GM19238 (cell line): ENCODE measurements around the gene GOSR1.
"Not testable (repeated sequence)": the region's sequence is repeated elsewhere in the genome, so short reads cannot be mapped to it uniquely, and the experiment has no call there.

Experiments used
- DNase-seq: peaks from one replicate; pipeline ENCODE4 v3.0.0; 2011; ENCODE audit warnings: low spot score; ENCODE audit not compliant: insufficient read length

Gene GOSR1

GRCh38 chr17:30561766-30562165 lies 84.6 kb downstream of the GOSR1 start:
- not testable (repeated sequence) for DNase-seq

GRCh38 chr17:30563131-30563904 lies 86.1 kb downstream of the GOSR1 start:
- not testable (repeated sequence) for DNase-seq

- not testable (repeated sequence) for DNase-seq
Measured at GRCh38 chr17:30563905-30564390, 86.7 kb downstream of the GOSR1 start.

GRCh38 chr17:30564422-30565072 lies 87.3 kb downstream of the GOSR1 start:
- DNase-seq: not testable (repeated sequence)

GRCh38 chr17:30565073-30565935 lies 88.1 kb downstream of the GOSR1 start:
- no peak for DNase-seq

GRCh38 chr17:30566104-30566503 lies 88.9 kb downstream of the GOSR1 start:
- DNase-seq: not testable (repeated sequence)

GRCh38 chr17:30566516-30567225 lies 89.5 kb downstream of the GOSR1 start:
- DNase-seq: not testable (repeated sequence)

- DNase-seq: no peak
Measured at GRCh38 chr17:30567231-30568116, 90.3 kb downstream of the GOSR1 start.

- no peak for DNase-seq
Measured at GRCh38 chr17:30568117-30568430, 90.9 kb downstream of the GOSR1 start.

GRCh38 chr17:30569531-30570175 lies 92.4 kb downstream of the GOSR1 start:
- DNase-seq: not testable (repeated sequence)

GRCh38 chr17:30570191-30570590 lies 93.0 kb downstream of the GOSR1 start:
- no peak for DNase-seq

- DNase-seq: no peak
Measured at GRCh38 chr17:30570596-30571265, 93.5 kb downstream of the GOSR1 start.

GRCh38 chr17:30571404-30571803 lies 94.2 kb downstream of the GOSR1 start:
- DNase-seq: not testable (repeated sequence)

GRCh38 chr17:30571921-30572320 lies 94.7 kb downstream of the GOSR1 start:
- no peak for DNase-seq

GRCh38 chr17:30572651-30573554 lies 95.7 kb downstream of the GOSR1 start:
- not testable (repeated sequence) for DNase-seq

- DNase-seq: no peak
Measured at GRCh38 chr17:30573603-30574175, 96.5 kb downstream of the GOSR1 start.

- not testable (repeated sequence) for DNase-seq
Measured at GRCh38 chr17:30574309-30574708, 97.1 kb downstream of the GOSR1 start.

- not testable (repeated sequence) for DNase-seq
Measured at GRCh38 chr17:30574806-30575205, 97.6 kb downstream of the GOSR1 start.
